ENCODE results near the gene SDS. TPM values are rescaled to one million over a fixed set of nuclear protein-coding genes. Genes with fewer than 3 reads are reported as not detected.

SDS gene
- total and polyA plus RNA-seq, 4 donors: 0.39 to 2.4 (median 0.99) TPM

Other genes starting within 250 kb of the SDS start
- 10 to 100 TPM; 14.0 to 19.8 TPM for gene DDX54, start 218.4 kb downstream of the SDS start, total RNA-seq
- 10 to 100 TPM; 65.7 to 67.1 TPM for gene DDX54, start 218.4 kb downstream of the SDS start, polyA plus RNA-seq (ENCODE audit: insufficient read length in 2 of 2)
- 10 to 100 TPM; 11.7 to 25.9 TPM for gene RITA1, start 218.2 kb downstream of the SDS start, total RNA-seq
- gene RITA1, start 218.2 kb downstream of the SDS start, polyA plus RNA-seq (ENCODE audit: insufficient read length in 2 of 2): 10 to 100 TPM; 31.4 to 32.1 TPM
- gene TPCN1, start 182.4 kb downstream of the SDS start, total RNA-seq: 10 to 100 TPM; 14.0 to 25.1 TPM
- gene TPCN1, start 182.4 kb downstream of the SDS start, polyA plus RNA-seq (ENCODE audit: insufficient read length in 2 of 2): 10 to 100 TPM; 33.1 to 43.8 TPM
- gene SLC8B1, start 68.8 kb downstream of the SDS start, total RNA-seq: 1 to 10 TPM; 8.2 to 9.3 TPM
- gene SLC8B1, start 68.8 kb downstream of the SDS start, polyA plus RNA-seq (ENCODE audit: insufficient read length in 2 of 2): 10 to 100 TPM; 13.9 to 21.1 TPM
- 10 to 100 TPM; 13.2 to 27.0 TPM for gene PLBD2, start 45.3 kb downstream of the SDS start, total RNA-seq
- 10 to 100 TPM; 46.4 to 50.1 TPM for gene PLBD2, start 45.3 kb downstream of the SDS start, polyA plus RNA-seq (ENCODE audit: insufficient read length in 2 of 2)
- gene SDSL, start 18.5 kb upstream of the SDS start, total RNA-seq: 10 to 100 TPM in 1 of 2 donors, 1 to 10 TPM in 1; 5.1 to 10.9 TPM
- gene SDSL, start 18.5 kb upstream of the SDS start, polyA plus RNA-seq (ENCODE audit: insufficient read length in 2 of 2): 10 to 100 TPM; 13.3 to 15.2 TPM
- 1 to 10 TPM; 1.6 to 3.5 TPM for gene LHX5, start 68.0 kb upstream of the SDS start, total RNA-seq
- 10 to 100 TPM; 13.0 to 13.2 TPM for gene LHX5, start 68.0 kb upstream of the SDS start, polyA plus RNA-seq (ENCODE audit: insufficient read length in 2 of 2)

All from spinal cord (tissue), 4 donors.